H1 (cell line): Measurements from ENCODE around the gene SDHAF2. TPM values are rescaled to one million over a fixed set of nuclear protein-coding genes. Genes with fewer than 3 reads are reported as not detected.

Source experiments
- JUN ChIP-seq: IDR thresholded peaks from 2 replicates; pipeline ENCODE4 v1.6.1; 2011; ENCODE audit warnings: low read depth, mild to moderate bottlenecking, improper control_type of control experiment, low read length
- KDM5A ChIP-seq: fragments of 200-600 bp; IDR thresholded peaks from 2 replicates; pipeline ENCODE4 v1.7.1; 2012; ENCODE audit warnings: mild to moderate bottlenecking, low read length, inconsistent platforms, mixed read lengths
- polyA plus RNA-seq, 7 experiments: library from polyadenylated mRNA; depleted of rRNA in 3 of 7; stranded (reverse) in 5 of 7; unstranded in 2 of 7; fragments of >200 nt in 5 of 7; fragments of 200-250 nt in 2 of 7; gene quantifications; 1 replicate in 5 of 7; 2 replicates in 1 of 7; 4 replicates in 1 of 7; pipeline versions ENCODE4 v1.2.1 to v1.2.3, GENCODE V29; 2011 to 2013; ENCODE audit warnings: missing spikeins in 2 of 7, mixed read lengths in 2 of 7
- total RNA-seq: library from RNA; stranded (reverse); fragmentation: NEBNext Ultra II Directional; extraction: Animal tissue kit (Norgen Biotek cat#: 25700); gene quantifications from 2 replicates; pipeline ENCODE4 v1.2.1, GENCODE V29; 2021
- TF ChIP-seq, protein P1 (sequence below): IDR thresholded peaks from 2 replicates; pipeline ENCODE4 v1.6.1; 2011; ENCODE audit warnings: low read length, improper control_type of control experiment

The SDHAF2 gene
- total and polyA plus RNA-seq, 2 of the 8 experiments (the other 6 are each of a cell fraction or from before 2014, with no cell fraction given) = 41.0 to 114 TPM

DNA sequence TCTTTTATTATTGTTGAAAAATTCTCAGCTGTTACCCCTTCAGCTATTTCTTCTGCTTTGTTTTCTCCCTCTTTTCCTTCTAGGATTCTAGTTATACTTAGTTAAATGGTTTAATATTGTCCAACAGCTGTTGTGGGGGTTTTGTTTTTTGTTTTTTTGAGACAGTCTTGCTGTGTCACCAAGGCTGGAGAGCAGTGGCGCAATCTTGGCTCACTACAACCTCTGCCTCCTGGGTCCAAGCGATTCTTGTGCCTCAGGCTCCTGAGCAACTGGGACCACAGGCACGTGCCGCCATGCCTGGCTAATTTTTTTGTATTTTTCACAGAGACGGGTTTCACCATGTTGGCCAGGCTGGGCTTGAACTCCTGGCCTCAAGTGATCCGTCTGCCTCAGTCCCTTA, 12.7 kb downstream of the SDHAF2 start (continued):
- TF ChIP-seq, protein P1, sequence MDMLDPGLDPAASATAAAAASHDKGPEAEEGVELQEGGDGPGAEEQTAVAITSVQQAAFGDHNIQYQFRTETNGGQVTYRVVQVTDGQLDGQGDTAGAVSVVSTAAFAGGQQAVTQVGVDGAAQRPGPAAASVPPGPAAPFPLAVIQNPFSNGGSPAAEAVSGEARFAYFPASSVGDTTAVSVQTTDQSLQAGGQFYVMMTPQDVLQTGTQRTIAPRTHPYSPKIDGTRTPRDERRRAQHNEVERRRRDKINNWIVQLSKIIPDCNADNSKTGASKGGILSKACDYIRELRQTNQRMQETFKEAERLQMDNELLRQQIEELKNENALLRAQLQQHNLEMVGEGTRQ = no peak
- no peak for TF ChIP-seq JUN
- no peak for TF ChIP-seq KDM5A
